Motor neuron (in vitro differentiated cells): ENCODE results near the gene DOCK2. TPM values are rescaled to one million over a fixed set of nuclear protein-coding genes. Genes with fewer than 3 reads are reported as not detected.

ENCODE experiments used
- ATAC-seq, 8 experiments: fragments of 200-7000 bp; cut with Tn5 transposase; replicated peaks in 6 of 8; 2 replicates each; pipeline ENCODE4 v1.8.0; 2021; ENCODE audit warnings: mild to moderate bottlenecking in 8 of 8, moderate library complexity in 8 of 8
- H3K27ac ChIP-seq, 2 donors: fragments of 250-450 bp; sonication (Bioruptor Pico); 2 replicates each; pipeline ENCODE4 v1.9.0; 2021; ENCODE audit warnings: antibody characterized with exemption in 2 of 2, mild to moderate bottlenecking in 2 of 2, moderate library complexity in 1 of 2
- H3K4me1 ChIP-seq, 2 donors: fragments of 250-450 bp; sonication (Bioruptor Pico); replicated peaks in 1 of 2; 2 replicates each; pipeline ENCODE4 v1.6.1; 2021; ENCODE audit warnings: antibody characterized with exemption in 2 of 2, mild to moderate bottlenecking in 2 of 2, moderate library complexity in 1 of 2
- H3K4me3 ChIP-seq, 5 donors: fragments of 250-450 bp; sonication (Bioruptor Pico); 2 replicates each; pipeline ENCODE4 v1.9.0; 2021; ENCODE audit warnings: antibody characterized with exemption in 5 of 5, mild to moderate bottlenecking in 5 of 5, moderate library complexity in 4 of 5
- WGBS, 10 experiments: fragments of 450-650 bp; shearing (Covaris generic); methylation state at CpG; one replicate each; pipeline ENCODE4 v1.0.0; 2022; 5-methylcytosine and 5-hydroxymethylcytosine counted together
- in situ Hi-C, 9 experiments: fragments of 400-800 bp; cut with MboI; loops; one replicate each; pipeline ENCODE4 v1.15.0; 2021; ENCODE audit warnings: low sequenced_read_pairs in 9 of 9, low pct_unique_long_range_greater_than_20kb in 2 of 9; ENCODE audit not compliant: unreplicated experiment in 9 of 9
- total RNA-seq, 8 experiments: library from RNA; unstranded; fragments of 300-600 nt; gene quantifications; 2 replicates each; pipeline versions ENCODE4 v1.2.3 to v1.2.4, GENCODE V29; 2022

DOCK2 gene
- total RNA-seq, 8 experiments from 2014 or later: 0.18 to 105 (median 0.89) TPM

GRCh38 chr5:169880785-169881184, 243.7 kb downstream of the DOCK2 start:
- H3K27ac ChIP-seq: no peak overlapping the region
- no peak overlapping the region for H3K4me3 ChIP-seq
- 86 to 100% (median 90%) methylated on average over 2 of the region's 2 CpGs; no CpG with 5 or more reads in 5 of the 10 experiments for WGBS, 10 experiments
- in situ Hi-C loops: no loop called here
- peaks cover 10 to 23% of the 10 kb centered on the region in 2 donors for H3K4me1 ChIP-seq
- ATAC-seq: no peak

GRCh38 chr5:169881702-169882303, 244.7 kb downstream of the DOCK2 start:
- ATAC-seq: peak in 5 of 8 experiments; percentile 44 to 91 (median 83)
- Histone ChIP-seq H3K27ac (no peak overlapping the region), H3K4me1 (peaks cover 10 to 31% of the 10 kb centered on the region in 2 donors), H3K4me3 (no peak overlapping the region)
- in situ Hi-C loops: no loop called here
- WGBS, 10 experiments: 50 to 87% (median 77%) methylated on average over 2 to 5 of the region's 5 CpGs; no CpG with 5 or more reads in 2 of the 10 experiments

GRCh38 chr5:169886033-169886432, 249.0 kb downstream of the DOCK2 start:
- in situ Hi-C loops: no loop called here
- ATAC-seq: no peak
- H3K4me1 ChIP-seq: peaks cover 10 to 31% of the 10 kb centered on the region in 2 donors
- no peak overlapping the region for H3K4me3 ChIP-seq
- no peak overlapping the region for H3K27ac ChIP-seq
- WGBS, 10 experiments: 50 to 85% (median 66%) methylated on average over 1 to 2 of the region's 2 CpGs; no CpG with 5 or more reads in 2 of the 10 experiments

- peak in 5 of 8 experiments; percentile 18 to 84 (median 53) for ATAC-seq
- Histone ChIP-seq H3K27ac (no peak overlapping the region), H3K4me1 (peaks cover 7 to 28% of the 10 kb centered on the region in 2 donors), H3K4me3 (no peak overlapping the region)
- in situ Hi-C loops: no loop called here
- 62 to 100% (median 78%) methylated on average over 1 to 4 of the region's 4 CpGs for WGBS, 10 experiments
These were observed 249.6 kb downstream of the DOCK2 start for GRCh38 chr5:169886677-169887076.

GRCh38 chr5:169889572-169889971, 252.5 kb downstream of the DOCK2 start:
- no peak for ATAC-seq
- WGBS, 10 experiments: 80 to 100% (median 94%) methylated on average over 1 to 4 of the region's 4 CpGs
- no peak overlapping the region for H3K4me3 ChIP-seq
- in situ Hi-C loops: no loop called here
- no peak overlapping the region for H3K27ac ChIP-seq
- peaks cover 0 to 25% of the 10 kb centered on the region in 2 donors for H3K4me1 ChIP-seq

- ATAC-seq: peak in 1 of 8 experiments; percentile 48
- Histone ChIP-seq H3K4me3 (no peak overlapping the region), H3K4me1 (peaks cover 0 to 6% of the 10 kb centered on the region in 2 donors), H3K27ac (no peak overlapping the region)
- in situ Hi-C loops: no loop called here
These were observed 255.9 kb downstream of the DOCK2 start for GRCh38 chr5:169893010-169893409.

- H3K27ac ChIP-seq: no peak overlapping the region
- ATAC-seq: no peak
- 0 to 94% (median 62%) methylated on average over 1 to 2 of the region's 2 CpGs; no CpG with 5 or more reads in 2 of the 10 experiments for WGBS, 10 experiments
- in situ Hi-C loops: no loop called here
- no peak overlapping the region for H3K4me3 ChIP-seq
- H3K4me1 ChIP-seq: peaks cover 0 to 6% of the 10 kb centered on the region in 2 donors
These were observed 256.5 kb downstream of the DOCK2 start for GRCh38 chr5:169893571-169893970.

GRCh38 chr5:169895926-169896325, 258.9 kb downstream of the DOCK2 start:
- in situ Hi-C loops: no loop called here
- Histone ChIP-seq H3K27ac (no peak overlapping the region), H3K4me1 (peaks cover 0 to 6% of the 10 kb centered on the region in 2 donors), H3K4me3 (no peak overlapping the region)
- WGBS, 10 experiments: 33 to 80% (median 66%) methylated on average over 1 to 3 of the region's 7 CpGs; no CpG with 5 or more reads in 6 of the 10 experiments
- ATAC-seq: no peak

GRCh38 chr5:169897481-169897880, 260.4 kb downstream of the DOCK2 start:
- Histone ChIP-seq H3K4me3 (no peak overlapping the region), H3K27ac (no peak overlapping the region), H3K4me1 (peaks cover 0 to 6% of the 10 kb centered on the region in 2 donors)
- in situ Hi-C loops: no loop called here
- WGBS, 10 experiments: 58 to 100% (median 80%) methylated on average over 1 to 4 of the region's 4 CpGs; no CpG with 5 or more reads in 3 of the 10 experiments
- ATAC-seq: no peak

- Histone ChIP-seq H3K4me3 (no peak overlapping the region), H3K4me1 (peaks cover 10 to 17% of the 10 kb centered on the region in 2 donors), H3K27ac (no peak overlapping the region)
- ATAC-seq: no peak
- in situ Hi-C loops: no loop called here
- 20 to 78% (median 65%) methylated on average over 1 to 2 of the region's 2 CpGs; no CpG with 5 or more reads in 5 of the 10 experiments for WGBS, 10 experiments
These were observed 264.8 kb downstream of the DOCK2 start for GRCh38 chr5:169901896-169902295.

- ATAC-seq: peak in 1 of 8 experiments; percentile 4
- WGBS, 10 experiments: 40 to 80% (median 60%) methylated on average over 1 to 2 of the region's 2 CpGs; no CpG with 5 or more reads in 4 of the 10 experiments
- peaks cover 10 to 34% of the 10 kb centered on the region in 2 donors for H3K4me1 ChIP-seq
These were observed 267.0 kb downstream of the DOCK2 start for GRCh38 chr5:169904059-169904458.

GRCh38 chr5:169904508-169904907, 267.4 kb downstream of the DOCK2 start:
- Histone ChIP-seq H3K27ac (peak overlapping the region in 1 of 2 donors; percentile 23), H3K4me3 (no peak overlapping the region), H3K4me1 (peaks cover 10 to 37% of the 10 kb centered on the region in 2 donors)
- peak in 5 of 8 experiments; percentile 86 to 93 (median 92) for ATAC-seq
- WGBS, 10 experiments: 12 to 100% (median 18%) methylated on average over 1 to 3 of the region's 5 CpGs; no CpG with 5 or more reads in 6 of the 10 experiments
- in situ Hi-C loops: no loop called here

More at GRCh38 chr5:169904059-169904458, 267.0 kb downstream of the DOCK2 start:
- Histone ChIP-seq H3K4me3 (no peak overlapping the region), H3K27ac (peak overlapping the region in 1 of 2 donors; percentile 23)
- in situ Hi-C loops: no loop called here

- H3K4me1 ChIP-seq: peaks cover 10 to 42% of the 10 kb centered on the region in 2 donors
- no peak overlapping the region for H3K4me3 ChIP-seq
- peak in 3 of 8 experiments; percentile 8 to 24 (median 17) for ATAC-seq
- no peak overlapping the region for H3K27ac ChIP-seq
- in situ Hi-C loops: no loop called here
- WGBS, 10 experiments: 78 to 100% (median 100%) methylated on average over 1 of the region's 1 CpG; no CpG with 5 or more reads in 7 of the 10 experiments
These were observed 267.9 kb downstream of the DOCK2 start for GRCh38 chr5:169905017-169905416.
